Measurements from ENCODE around the gene THAP10.
"Not testable (repeated sequence)": the region's sequence is repeated elsewhere in the genome, so short reads cannot be mapped to it uniquely, and the experiment has no call there.

Gene THAP10

GRCh38 chr15:70876683-70877082 is 15.6 kb downstream of the THAP10 start:
- no peak for DNase-seq (ENCODE audit: low spot score)
- TF ChIP-seq CTCF (IDR thresholded peaks at IDR 0.05; ENCODE audit: extremely low read depth, missing control alignments) = no peak

GRCh38 chr15:70876011-70876410 is 16.2 kb downstream of the THAP10 start:
- no peak for DNase-seq (ENCODE audit: low spot score)
- no peak for TF ChIP-seq CTCF (IDR thresholded peaks at IDR 0.05; ENCODE audit: extremely low read depth, missing control alignments)

GRCh38 chr15:70875001-70875782 is 17.0 kb downstream of the THAP10 start:
- no peak for TF ChIP-seq CTCF (IDR thresholded peaks at IDR 0.05; ENCODE audit: extremely low read depth, missing control alignments)
- no peak for DNase-seq (ENCODE audit: low spot score)

- no peak for DNase-seq (ENCODE audit: low spot score)
- TF ChIP-seq CTCF (IDR thresholded peaks at IDR 0.05; ENCODE audit: extremely low read depth, missing control alignments) = no peak
Measured at GRCh38 chr15:70873232-70874054, 18.8 kb downstream of the THAP10 start.

GRCh38 chr15:70871490-70871889 is 20.7 kb downstream of the THAP10 start:
- not testable (repeated sequence) for DNase-seq (ENCODE audit: low spot score)

GRCh38 chr15:70870051-70870450 is 22.2 kb downstream of the THAP10 start:
- no peak for DNase-seq (ENCODE audit: low spot score)
- no peak for TF ChIP-seq CTCF (IDR thresholded peaks at IDR 0.05; ENCODE audit: extremely low read depth, missing control alignments)

- TF ChIP-seq CTCF (IDR thresholded peaks at IDR 0.05; ENCODE audit: extremely low read depth, missing control alignments) = no peak
- DNase-seq (ENCODE audit: low spot score) = no peak
Measured at GRCh38 chr15:70869346-70869745, 22.9 kb downstream of the THAP10 start.

Data from GM20000 (cell line).